HepG2 (cell line): Measurements from ENCODE around the gene LMAN1L. TPM values are rescaled to one million over a fixed set of nuclear protein-coding genes. Genes with fewer than 3 reads are reported as not detected.

ENCODE experiments used
- AHR ChIP-seq: IDR thresholded peaks from 2 replicates; pipeline ENCODE4 v1.6.1; 2018; ENCODE audit warnings: missing genetic modification reagents, missing compliant biosample characterization
- CENPT ChIP-seq: sonication (generic); formaldehyde crosslinking; IDR thresholded peaks from 2 replicates; pipeline ENCODE4 v1.8.0; 2022; ENCODE audit warnings: low read depth, mild to moderate bottlenecking, moderate library complexity, missing genetic modification reagents
- DNMT3B ChIP-seq: conservative IDR thresholded peaks from 2 replicates; pipeline ENCODE4 v1.6.1; 2016; ENCODE audit warnings: missing biosample characterization, control low read depth
- ELF4 ChIP-seq: sonication (generic); formaldehyde crosslinking; IDR thresholded peaks from 2 replicates; pipeline ENCODE4 v1.5.0; 2020; ENCODE audit warnings: missing genetic modification reagents, mild to moderate bottlenecking, moderate library complexity, borderline replicate concordance
- FOSL2 ChIP-seq: sonication (generic); formaldehyde crosslinking; IDR thresholded peaks from 2 replicates; pipeline ENCODE4 v1.4.0; 2020; ENCODE audit warnings: missing genetic modification reagents
- FOXC1 ChIP-seq: sonication (generic); formaldehyde crosslinking; IDR thresholded peaks from 2 replicates; pipeline ENCODE4 v1.8.0; 2022; ENCODE audit warnings: mild to moderate bottlenecking, missing genetic modification reagents, borderline replicate concordance
- RFX3 ChIP-seq: IDR thresholded peaks from 2 replicates; pipeline ENCODE4 v1.6.1; 2016; ENCODE audit warnings: missing biosample characterization, missing genetic modification reagents
- RFXANK ChIP-seq: IDR thresholded peaks from 2 replicates; pipeline ENCODE4 v1.6.1; 2016
- SALL2 ChIP-seq: sonication (generic); formaldehyde crosslinking; IDR thresholded peaks from 2 replicates; pipeline ENCODE4 v1.8.1; 2023; ENCODE audit warnings: mild to moderate bottlenecking, missing genetic modification reagents, inconsistent platforms
- SRSF9 ChIP-seq: fragments of 200-400 bp; formaldehyde crosslinking; IDR thresholded peaks from 2 replicates; pipeline ENCODE4 v1.6.1; 2018; ENCODE audit warnings: borderline replicate concordance, mild to moderate bottlenecking, low read depth, low read length; ENCODE audit not compliant: insufficient read depth, poor library complexity, severe bottlenecking
- U2AF1 ChIP-seq: fragments of 200-400 bp; formaldehyde crosslinking; optimal IDR thresholded peaks from 2 replicates; pipeline ENCODE3; 2017; ENCODE audit warnings: mild to moderate bottlenecking, low read depth, low read length
- ZMYM2 ChIP-seq: sonication (generic); formaldehyde crosslinking; IDR thresholded peaks from 2 replicates; pipeline ENCODE4 v1.8.0; 2022; ENCODE audit warnings: mild to moderate bottlenecking, missing genetic modification reagents
- ZNF335 ChIP-seq: sonication (generic); formaldehyde crosslinking; IDR thresholded peaks from 2 replicates; pipeline ENCODE4 v1.4.0; 2020; ENCODE audit warnings: missing genetic modification reagents
- ZNF367 ChIP-seq: sonication (generic); formaldehyde crosslinking; IDR thresholded peaks from 2 replicates; pipeline ENCODE4 v1.4.0; 2020; ENCODE audit warnings: missing genetic modification reagents, borderline replicate concordance
- ZNF720 ChIP-seq: sonication (generic); formaldehyde crosslinking; IDR thresholded peaks from 2 replicates; pipeline ENCODE4 v1.4.0; 2020; ENCODE audit warnings: missing genetic modification reagents
- ZNF878 ChIP-seq: sonication (generic); formaldehyde crosslinking; IDR thresholded peaks from 2 replicates; pipeline ENCODE4 v1.8.1; 2023; ENCODE audit warnings: mild to moderate bottlenecking, missing genetic modification reagents, moderate library complexity
- polyA plus RNA-seq, 8 experiments: library from polyadenylated mRNA; depleted of rRNA in 3 of 8; stranded (reverse) in 7 of 8; unstranded in 1 of 8; fragments of >200 nt; fragmentation: Illumina TruSeq in 4 of 8; extraction: Trizol in 4 of 8; gene quantifications; 2 replicates each; pipeline versions ENCODE4 v1.2.1 to v1.2.3, GENCODE V29; 2011 to 2016; ENCODE audit warnings: low read depth in 4 of 8, missing spikeins in 1 of 8, mixed read lengths in 1 of 8; ENCODE audit not compliant: insufficient read depth in 1 of 8
- total RNA-seq, 5 experiments: library from RNA; depleted of rRNA; stranded (reverse); fragments of >200 nt; fragmentation: Illumina TruSeq; extraction: Trizol; gene quantifications; 2 replicates each; pipeline ENCODE4 v1.2.3, GENCODE V29; 2016; ENCODE audit warnings: low read depth in 1 of 5
- TF ChIP-seq, protein P1 (sequence below): sonication (generic); formaldehyde crosslinking; IDR thresholded peaks from 2 replicates; pipeline ENCODE4 v1.5.1; 2020; ENCODE audit warnings: mild to moderate bottlenecking, missing genetic modification reagents, moderate library complexity
- TF ChIP-seq, protein P2 (sequence below): sonication (generic); formaldehyde crosslinking; conservative IDR thresholded peaks from 2 replicates; pipeline ENCODE4 v1.4.0; 2020; ENCODE audit warnings: missing genetic modification reagents
- TF ChIP-seq, protein P3 (sequence below): sonication (generic); formaldehyde crosslinking; IDR thresholded peaks from 2 replicates; pipeline ENCODE4 v1.4.0; 2020; ENCODE audit warnings: missing genetic modification reagents
- TF ChIP-seq, protein P4 (sequence below): sonication (generic); formaldehyde crosslinking; IDR thresholded peaks from 2 replicates; pipeline ENCODE4 v1.4.0; 2020; ENCODE audit warnings: missing genetic modification reagents, borderline replicate concordance
- TF ChIP-seq, protein P5 (sequence below): sonication (generic); formaldehyde crosslinking; IDR thresholded peaks from 2 replicates; pipeline ENCODE4 v1.5.0; 2020; ENCODE audit warnings: missing genetic modification reagents
- TF ChIP-seq, protein P6 (sequence below): sonication (generic); formaldehyde crosslinking; IDR thresholded peaks from 2 replicates; pipeline ENCODE4 v1.5.0; 2020; ENCODE audit warnings: missing genetic modification reagents

The LMAN1L gene
- total and polyA plus RNA-seq, 2 of the 13 experiments (the other 11 are each of a cell fraction or from before 2014, with no cell fraction given): not detected

DNA sequence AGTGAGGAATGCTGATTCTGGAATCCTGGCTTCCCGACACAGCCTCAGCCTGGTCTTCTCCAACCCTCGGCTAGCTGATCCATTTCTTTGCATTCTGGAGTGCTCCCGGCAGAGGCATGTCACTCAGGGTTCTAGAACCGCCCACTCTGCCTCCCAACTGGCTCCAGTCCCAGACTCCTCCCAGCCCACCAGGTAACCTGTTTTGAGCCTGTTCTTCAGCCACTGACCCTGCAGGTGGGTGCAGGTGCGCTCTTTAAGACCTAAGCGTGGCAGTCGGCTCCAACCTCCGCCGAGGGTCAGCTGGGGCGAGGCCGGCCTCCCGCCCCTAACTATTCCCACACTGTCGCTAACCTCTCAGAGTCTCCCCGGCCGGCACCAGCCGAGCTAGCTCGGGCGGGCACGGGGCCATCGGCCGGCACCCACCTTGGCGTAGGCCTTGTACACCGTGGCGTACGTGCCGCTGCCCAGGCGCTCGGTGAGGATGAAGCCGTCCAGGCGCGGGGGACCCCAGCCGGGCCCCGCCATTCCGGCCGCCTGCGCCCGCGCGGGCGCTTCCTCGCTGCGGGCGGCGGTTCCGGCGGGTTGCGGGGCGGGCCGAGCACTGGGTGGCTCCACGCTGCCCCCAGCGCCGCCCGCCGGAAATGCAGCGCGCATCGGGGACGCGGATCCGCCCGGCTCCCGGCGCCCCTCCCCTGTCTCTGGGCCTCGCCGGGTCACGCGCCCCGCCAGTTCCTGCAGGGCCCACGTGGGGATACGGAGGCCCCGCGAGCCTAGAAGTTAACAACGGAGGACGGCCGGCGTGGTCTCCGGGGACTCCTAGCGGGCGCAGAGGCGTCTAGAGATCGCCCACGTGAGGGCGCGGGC lies 30.2 kb downstream of the LMAN1L start, which contains the start of gene ULK3 (continued):
- TF ChIP-seq ZNF335 (CRISPR knock-in tag) (no peak), ELF4 (CRISPR knock-in tag) (no peak), FOSL2 (CRISPR knock-in tag) (no peak), U2AF1 (no peak), ZMYM2 (CRISPR knock-in tag) (no peak), CENPT (CRISPR knock-in tag) (no peak), ZNF367 (no peak), AHR (CRISPR knock-in tag) (0 out of 2 replicates have a peak, but pooled peaks have one; percentile 32), ZNF720 (no peak), DNMT3B (no peak), FOXC1 (CRISPR knock-in tag) (peak; percentile 69; the same call in 1 of the 2 replicates), SALL2 (CRISPR knock-in tag) (no peak), RFX3 (CRISPR knock-in tag) (no peak), SRSF9 (no peak), ZNF878 (CRISPR knock-in tag) (no peak), RFXANK (CRISPR knock-in tag) (no peak)
- TF ChIP-seq, protein P1, sequence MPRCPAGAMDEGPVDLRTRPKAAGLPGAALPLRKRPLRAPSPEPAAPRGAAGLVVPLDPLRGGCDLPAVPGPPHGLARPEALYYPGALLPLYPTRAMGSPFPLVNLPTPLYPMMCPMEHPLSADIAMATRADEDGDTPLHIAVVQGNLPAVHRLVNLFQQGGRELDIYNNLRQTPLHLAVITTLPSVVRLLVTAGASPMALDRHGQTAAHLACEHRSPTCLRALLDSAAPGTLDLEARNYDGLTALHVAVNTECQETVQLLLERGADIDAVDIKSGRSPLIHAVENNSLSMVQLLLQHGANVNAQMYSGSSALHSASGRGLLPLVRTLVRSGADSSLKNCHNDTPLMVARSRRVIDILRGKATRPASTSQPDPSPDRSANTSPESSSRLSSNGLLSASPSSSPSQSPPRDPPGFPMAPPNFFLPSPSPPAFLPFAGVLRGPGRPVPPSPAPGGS: peak; percentile 73
- TF ChIP-seq, protein P2, sequence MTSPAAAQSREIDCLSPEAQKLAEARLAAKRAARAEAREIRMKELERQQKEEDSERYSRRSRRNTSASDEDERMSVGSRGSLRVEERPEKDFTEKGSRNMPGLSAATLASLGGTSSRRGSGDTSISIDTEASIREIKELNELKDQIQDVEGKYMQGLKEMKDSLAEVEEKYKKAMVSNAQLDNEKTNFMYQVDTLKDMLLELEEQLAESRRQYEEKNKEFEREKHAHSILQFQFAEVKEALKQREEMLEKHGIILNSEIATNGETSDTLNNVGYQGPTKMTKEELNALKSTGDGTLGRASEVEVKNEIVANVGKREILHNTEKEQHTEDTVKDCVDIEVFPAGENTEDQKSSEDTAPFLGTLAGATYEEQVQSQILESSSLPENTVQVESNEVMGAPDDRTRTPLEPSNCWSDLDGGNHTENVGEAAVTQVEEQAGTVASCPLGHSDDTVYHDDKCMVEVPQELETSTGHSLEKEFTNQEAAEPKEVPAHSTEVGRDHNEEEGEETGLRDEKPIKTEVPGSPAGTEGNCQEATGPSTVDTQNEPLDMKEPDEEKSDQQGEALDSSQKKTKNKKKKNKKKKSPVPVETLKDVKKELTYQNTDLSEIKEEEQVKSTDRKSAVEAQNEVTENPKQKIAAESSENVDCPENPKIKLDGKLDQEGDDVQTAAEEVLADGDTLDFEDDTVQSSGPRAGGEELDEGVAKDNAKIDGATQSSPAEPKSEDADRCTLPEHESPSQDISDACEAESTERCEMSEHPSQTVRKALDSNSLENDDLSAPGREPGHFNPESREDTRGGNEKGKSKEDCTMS: no peak
- TF ChIP-seq, protein P3, sequence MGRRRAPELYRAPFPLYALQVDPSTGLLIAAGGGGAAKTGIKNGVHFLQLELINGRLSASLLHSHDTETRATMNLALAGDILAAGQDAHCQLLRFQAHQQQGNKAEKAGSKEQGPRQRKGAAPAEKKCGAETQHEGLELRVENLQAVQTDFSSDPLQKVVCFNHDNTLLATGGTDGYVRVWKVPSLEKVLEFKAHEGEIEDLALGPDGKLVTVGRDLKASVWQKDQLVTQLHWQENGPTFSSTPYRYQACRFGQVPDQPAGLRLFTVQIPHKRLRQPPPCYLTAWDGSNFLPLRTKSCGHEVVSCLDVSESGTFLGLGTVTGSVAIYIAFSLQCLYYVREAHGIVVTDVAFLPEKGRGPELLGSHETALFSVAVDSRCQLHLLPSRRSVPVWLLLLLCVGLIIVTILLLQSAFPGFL (CRISPR knock-in tag): no peak
- TF ChIP-seq, protein P4, sequence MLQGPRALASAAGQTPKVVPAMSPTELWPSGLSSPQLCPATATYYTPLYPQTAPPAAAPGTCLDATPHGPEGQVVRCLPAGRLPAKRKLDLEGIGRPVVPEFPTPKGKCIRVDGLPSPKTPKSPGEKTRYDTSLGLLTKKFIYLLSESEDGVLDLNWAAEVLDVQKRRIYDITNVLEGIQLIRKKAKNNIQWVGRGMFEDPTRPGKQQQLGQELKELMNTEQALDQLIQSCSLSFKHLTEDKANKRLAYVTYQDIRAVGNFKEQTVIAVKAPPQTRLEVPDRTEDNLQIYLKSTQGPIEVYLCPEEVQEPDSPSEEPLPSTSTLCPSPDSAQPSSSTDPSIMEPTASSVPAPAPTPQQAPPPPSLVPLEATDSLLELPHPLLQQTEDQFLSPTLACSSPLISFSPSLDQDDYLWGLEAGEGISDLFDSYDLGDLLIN (CRISPR knock-in tag): no peak
- TF ChIP-seq, protein P5, sequence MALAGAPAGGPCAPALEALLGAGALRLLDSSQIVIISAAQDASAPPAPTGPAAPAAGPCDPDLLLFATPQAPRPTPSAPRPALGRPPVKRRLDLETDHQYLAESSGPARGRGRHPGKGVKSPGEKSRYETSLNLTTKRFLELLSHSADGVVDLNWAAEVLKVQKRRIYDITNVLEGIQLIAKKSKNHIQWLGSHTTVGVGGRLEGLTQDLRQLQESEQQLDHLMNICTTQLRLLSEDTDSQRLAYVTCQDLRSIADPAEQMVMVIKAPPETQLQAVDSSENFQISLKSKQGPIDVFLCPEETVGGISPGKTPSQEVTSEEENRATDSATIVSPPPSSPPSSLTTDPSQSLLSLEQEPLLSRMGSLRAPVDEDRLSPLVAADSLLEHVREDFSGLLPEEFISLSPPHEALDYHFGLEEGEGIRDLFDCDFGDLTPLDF (CRISPR knock-in tag): no peak
- TF ChIP-seq, protein P6, sequence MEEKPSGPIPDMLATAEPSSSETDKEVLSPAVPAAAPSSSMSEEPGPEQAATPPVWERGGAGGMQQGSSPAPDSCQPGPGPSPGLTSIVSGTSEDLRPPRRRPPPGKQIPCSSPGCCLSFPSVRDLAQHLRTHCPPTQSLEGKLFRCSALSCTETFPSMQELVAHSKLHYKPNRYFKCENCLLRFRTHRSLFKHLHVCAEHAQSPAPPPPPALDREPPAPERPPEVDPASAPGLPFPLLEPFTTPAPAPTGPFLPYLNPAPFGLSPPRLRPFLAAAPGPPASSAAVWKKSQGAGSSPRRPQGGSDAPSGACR: no peak
